Measurements from ENCODE around the gene ENGASE.

The ENGASE gene

DNA sequence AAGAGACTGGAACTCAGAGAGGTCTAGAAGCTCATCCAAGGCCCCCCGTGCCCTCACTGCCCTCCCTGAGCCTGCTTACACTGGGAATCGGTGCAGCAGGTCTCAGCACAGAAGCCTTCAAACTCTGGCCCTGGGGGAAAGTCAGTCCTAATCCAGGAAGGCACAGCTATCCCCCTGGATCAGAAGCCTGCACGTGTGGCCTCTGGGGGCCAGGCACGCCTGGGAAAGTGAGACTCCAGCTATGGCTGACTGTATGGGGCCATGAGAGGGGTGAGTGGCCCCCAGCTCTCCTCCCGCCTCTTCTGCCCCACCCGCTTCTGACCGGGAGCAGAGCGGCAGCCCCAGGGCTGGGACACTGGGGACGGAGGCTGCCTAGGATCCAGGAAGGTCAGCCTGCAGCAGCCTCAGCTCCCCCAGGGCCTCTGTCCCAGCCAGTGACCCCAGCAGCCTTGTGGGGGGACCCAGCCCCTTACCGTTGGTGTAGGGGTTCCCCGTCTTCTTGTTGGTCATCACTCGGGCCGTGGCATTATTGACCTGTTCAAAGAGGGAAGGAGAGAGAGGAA lies 26.6 kb downstream of the ENGASE start:
- DNase-seq, result no peak
- in situ Hi-C loops (cut with HindIII; ENCODE audit: low pct_ligation_motif_present, low pct_unique_long_range_greater_than_20kb, low sequenced_read_pairs), result no loop called here

DNA sequence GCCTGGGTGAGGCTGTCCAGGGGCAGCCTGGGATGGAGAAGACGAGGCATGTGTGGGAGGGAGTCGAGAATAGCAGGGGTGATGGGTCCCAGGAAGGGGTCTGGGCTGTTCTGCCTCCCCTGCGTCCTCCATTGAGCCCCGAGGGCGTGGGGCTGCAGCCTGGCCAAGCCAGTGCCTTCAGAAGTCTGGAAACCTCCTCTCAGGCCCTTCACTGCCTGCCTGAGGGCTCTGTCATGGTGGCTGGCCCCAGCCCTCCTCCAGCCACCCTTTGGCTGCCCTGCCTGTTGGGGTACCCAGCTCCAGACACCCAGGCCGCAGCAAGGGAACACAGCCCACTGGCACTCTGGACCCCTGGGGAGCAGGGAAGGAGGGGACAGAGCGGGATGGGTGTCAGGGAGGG lies 27.6 kb downstream of the ENGASE start:
- no peak for DNase-seq
- in situ Hi-C loops (cut with HindIII; ENCODE audit: low pct_ligation_motif_present, low pct_unique_long_range_greater_than_20kb, low sequenced_read_pairs), result no loop called here

DNA sequence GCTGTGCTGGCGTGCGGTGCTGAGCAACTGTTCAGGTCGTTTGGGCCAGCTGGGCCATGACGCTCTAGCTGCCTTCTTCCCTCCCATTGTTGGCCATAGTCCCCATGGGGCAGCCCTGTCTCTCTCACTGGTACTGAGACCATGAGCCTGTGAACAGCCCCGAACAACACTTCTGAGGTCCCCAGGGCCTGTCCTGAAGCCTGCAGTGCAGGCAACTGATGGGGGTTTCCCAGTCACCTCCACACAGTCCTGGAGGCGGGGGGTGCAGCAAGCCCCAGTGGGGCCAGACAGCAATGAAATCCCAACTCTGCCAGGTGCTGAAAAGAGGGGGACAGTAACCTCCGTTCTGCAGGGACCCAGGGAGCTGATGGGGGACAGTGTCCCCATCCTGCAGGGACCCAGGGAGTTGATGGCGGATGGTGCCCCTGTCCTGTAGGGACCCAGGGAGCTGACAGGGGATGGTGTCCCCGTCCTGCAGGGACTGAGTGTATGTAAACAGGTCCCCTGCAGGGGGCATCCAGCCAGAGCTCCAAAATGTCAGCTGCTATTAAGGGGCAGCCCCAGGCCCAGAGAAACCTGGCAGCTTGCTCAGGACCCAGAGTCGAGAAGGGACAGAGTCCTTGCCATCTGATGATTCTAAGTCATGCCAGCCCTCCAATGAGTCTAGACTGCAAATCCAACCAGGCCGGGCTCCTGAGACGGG lies 30.4 kb downstream of the ENGASE start:
- no peak for DNase-seq
- in situ Hi-C loops (cut with HindIII; ENCODE audit: low pct_ligation_motif_present, low pct_unique_long_range_greater_than_20kb, low sequenced_read_pairs), result no loop called here

DNA sequence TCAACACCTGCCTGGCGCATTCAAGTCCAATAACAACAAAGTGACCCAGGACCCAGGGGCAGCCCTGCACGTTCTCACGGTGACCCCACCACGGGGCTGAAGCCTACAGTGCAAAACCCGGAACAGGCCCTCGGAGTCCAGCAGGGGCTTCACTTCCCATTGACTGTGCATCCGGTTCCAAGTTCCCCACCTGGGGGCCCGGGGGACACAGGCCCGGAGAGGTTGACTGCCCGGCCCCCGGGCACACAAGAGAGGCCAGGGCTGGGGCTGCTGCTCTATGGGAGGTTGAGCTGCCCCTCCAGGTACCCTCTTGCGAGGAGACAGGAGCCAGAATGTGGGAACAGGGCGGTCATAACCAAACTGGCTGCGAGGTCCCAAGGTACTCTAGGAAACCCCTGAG lies 31.3 kb downstream of the ENGASE start:
- in situ Hi-C loops (cut with HindIII; ENCODE audit: low pct_ligation_motif_present, low pct_unique_long_range_greater_than_20kb, low sequenced_read_pairs), result no loop called here
- no peak for DNase-seq

GRCh38 chr17:79106958-79107357 lies 32.3 kb downstream of the ENGASE start:
- in situ Hi-C loops (cut with HindIII; ENCODE audit: low pct_ligation_motif_present, low pct_unique_long_range_greater_than_20kb, low sequenced_read_pairs), result no loop called here

DNA sequence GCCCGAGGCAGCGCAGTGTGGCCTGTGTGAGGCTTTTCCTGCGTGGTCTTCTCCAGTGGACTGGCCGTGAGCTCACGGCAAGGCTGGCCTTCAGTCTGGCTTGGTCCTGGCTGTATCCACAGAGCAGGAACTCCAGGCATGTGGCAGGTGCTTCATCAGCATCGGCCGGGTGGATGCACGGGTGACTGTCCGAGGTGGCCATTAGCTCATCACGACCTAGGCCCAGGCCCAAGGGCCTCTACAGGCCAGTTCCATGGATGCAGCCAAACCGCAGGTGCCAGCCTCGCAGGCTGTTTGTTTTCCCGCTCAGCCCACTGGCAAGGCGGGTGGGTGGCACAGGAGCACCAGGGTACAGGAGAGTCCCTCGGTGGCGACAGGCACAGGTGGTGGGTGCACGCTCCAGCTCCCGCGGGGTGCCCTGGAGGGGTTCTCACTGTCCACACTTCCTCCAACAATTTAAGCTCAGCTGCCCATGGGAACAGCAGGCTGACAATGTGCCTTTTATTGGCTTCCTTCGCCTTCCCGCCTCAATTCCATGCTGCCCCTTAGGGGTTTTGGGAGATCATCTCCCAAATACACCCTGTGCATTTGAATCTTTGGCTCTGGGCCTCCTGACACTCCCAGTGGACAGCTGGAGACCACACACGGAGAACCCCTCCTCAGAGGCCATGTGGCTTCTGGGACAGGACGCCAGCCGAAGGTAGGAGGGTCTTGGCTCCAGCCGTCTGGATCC lies 33.0 kb downstream of the ENGASE start:
- in situ Hi-C loops (cut with HindIII; ENCODE audit: low pct_ligation_motif_present, low pct_unique_long_range_greater_than_20kb, low sequenced_read_pairs), result no loop called here
- DNase-seq, result no peak

More at GRCh38 chr17:79106958-79107357, 32.3 kb downstream of the ENGASE start:
- DNase-seq, result no peak

DNA sequence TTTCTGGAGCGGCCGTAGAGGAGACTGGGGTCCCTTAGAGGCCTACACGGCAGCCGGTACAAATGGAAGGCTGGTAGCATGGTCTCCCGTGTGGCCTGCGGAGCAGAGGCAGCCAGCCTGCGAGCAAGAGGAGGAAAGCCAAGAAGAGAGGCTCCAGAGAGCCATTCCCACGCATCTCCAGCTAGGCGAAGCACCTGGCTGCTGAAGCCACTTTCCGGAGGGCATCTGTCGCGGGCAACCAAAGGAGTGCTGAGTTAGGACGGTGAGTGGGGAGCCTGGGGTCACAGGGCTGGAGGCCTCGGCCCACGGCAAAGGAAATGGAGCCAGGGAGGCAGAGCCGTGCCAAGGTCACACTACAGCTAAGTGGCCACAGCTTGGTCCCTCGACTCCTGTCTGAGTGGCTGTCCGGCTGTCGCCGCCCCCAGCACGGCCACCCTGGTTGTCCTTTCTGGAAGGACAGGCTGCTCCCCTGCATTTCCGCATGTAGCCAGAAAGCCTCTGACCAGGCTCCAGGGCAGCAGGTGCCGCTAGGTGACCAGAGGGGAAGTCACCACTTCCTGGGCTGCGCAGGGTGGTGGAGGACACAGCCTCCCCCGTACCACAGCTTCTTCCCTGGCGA lies 33.7 kb downstream of the ENGASE start:
- in situ Hi-C loops (cut with HindIII; ENCODE audit: low pct_ligation_motif_present, low pct_unique_long_range_greater_than_20kb, low sequenced_read_pairs), result no loop called here

DNA sequence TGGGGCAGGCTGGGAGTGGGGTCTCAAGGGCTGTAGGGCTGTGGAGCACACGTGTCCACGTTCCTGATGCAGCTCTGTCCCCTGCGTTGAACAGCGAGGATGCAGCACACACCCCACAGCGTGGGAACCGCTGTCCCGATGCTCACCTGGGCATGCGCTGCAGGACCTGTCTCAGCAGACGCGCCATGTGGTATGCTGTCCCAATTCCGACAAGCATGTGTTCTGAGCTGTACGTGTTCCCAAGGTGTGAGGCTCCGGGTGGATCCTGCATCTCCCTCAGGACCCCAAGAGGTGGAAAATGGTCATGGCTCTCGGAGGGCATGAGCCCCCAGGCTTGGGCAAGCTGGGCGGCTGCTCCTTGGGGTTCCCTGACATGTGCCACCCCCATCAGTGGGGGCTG lies 34.2 kb downstream of the ENGASE start:
- in situ Hi-C loops (cut with HindIII; ENCODE audit: low pct_ligation_motif_present, low pct_unique_long_range_greater_than_20kb, low sequenced_read_pairs), result no loop called here
- DNase-seq, result no peak

More for the DNA sequence above, 33.7 kb downstream of the ENGASE start:
- DNase-seq, result no peak

GRCh38 chr17:79109584-79109983 lies 35.0 kb downstream of the ENGASE start:
- in situ Hi-C loops (cut with HindIII; ENCODE audit: low pct_ligation_motif_present, low pct_unique_long_range_greater_than_20kb, low sequenced_read_pairs), result no loop called here
- peak; percentile 19 for DNase-seq

- no peak for DNase-seq
- in situ Hi-C loops (cut with HindIII; ENCODE audit: low pct_ligation_motif_present, low pct_unique_long_range_greater_than_20kb, low sequenced_read_pairs), result no loop called here
Observed at GRCh38 chr17:79111097-79111496, 36.5 kb downstream of the ENGASE start.

DNA sequence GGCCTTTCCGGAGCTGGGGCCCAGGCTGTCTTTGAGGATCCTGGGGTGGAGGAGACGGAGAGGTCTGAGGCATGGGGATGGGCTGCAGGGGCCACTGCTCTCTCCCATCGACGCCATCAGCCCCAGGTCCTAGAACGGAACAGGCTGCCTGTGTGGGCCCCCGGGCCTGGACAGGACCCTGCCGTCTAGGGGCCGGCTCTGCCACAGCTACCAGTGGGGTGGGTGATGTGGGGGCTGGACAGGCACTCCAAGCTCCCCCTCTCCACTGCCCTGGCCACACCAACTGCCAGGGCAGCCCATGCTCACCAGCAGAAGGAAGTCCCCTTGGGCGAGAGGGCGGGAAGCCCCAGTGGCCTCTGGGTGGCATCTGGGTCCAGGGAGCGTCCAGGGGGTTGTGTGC lies 37.8 kb downstream of the ENGASE start:
- DNase-seq, result no peak
- in situ Hi-C loops (cut with HindIII; ENCODE audit: low pct_ligation_motif_present, low pct_unique_long_range_greater_than_20kb, low sequenced_read_pairs), result no loop called here

- in situ Hi-C loops (cut with HindIII; ENCODE audit: low pct_ligation_motif_present, low pct_unique_long_range_greater_than_20kb, low sequenced_read_pairs), result no loop called here
- no peak for DNase-seq
Observed at GRCh38 chr17:79113699-79114457, 39.3 kb downstream of the ENGASE start.

GRCh38 chr17:79114458-79115301 lies 40.1 kb downstream of the ENGASE start:
- in situ Hi-C loops (cut with HindIII; ENCODE audit: low pct_ligation_motif_present, low pct_unique_long_range_greater_than_20kb, low sequenced_read_pairs), result no loop called here
- DNase-seq, result no peak

GRCh38 chr17:79115487-79115886 lies 40.9 kb downstream of the ENGASE start:
- in situ Hi-C loops (cut with HindIII; ENCODE audit: low pct_ligation_motif_present, low pct_unique_long_range_greater_than_20kb, low sequenced_read_pairs), result no loop called here
- DNase-seq, result no peak

GRCh38 chr17:79116575-79117368 lies 42.1 kb downstream of the ENGASE start:
- in situ Hi-C loops (cut with HindIII; ENCODE audit: low pct_ligation_motif_present, low pct_unique_long_range_greater_than_20kb, low sequenced_read_pairs), result no loop called here
- DNase-seq, result no peak

DNA sequence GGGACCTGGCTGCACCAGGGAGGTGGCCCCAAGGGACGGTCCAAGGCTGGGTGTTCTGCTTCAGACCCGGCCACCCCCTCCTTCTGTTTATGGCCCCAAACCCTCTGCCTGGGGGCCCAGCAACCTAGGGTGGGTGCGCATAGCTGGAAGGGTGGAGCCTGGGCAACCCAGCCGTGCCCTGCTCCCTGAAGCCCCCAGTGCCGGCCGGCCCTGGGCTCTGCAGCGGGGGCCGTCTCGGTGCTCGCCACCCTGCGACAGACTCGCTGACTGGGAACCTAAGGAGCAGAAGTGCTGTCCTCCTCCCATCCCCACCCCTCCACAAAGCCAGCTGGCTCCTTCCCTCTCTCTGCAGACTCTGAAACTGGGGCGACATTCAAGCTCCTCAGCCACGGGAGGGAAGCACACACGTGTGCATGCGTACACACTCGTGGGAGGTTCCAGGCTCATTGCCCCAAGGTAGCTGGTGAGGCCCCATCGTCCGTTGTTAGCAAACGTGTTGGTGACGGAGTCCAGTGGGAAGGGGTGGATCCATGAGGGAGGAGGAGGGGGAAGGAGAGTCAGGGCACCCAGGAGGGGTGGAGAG lies 43.4 kb downstream of the ENGASE start:
- in situ Hi-C loops (cut with HindIII; ENCODE audit: low pct_ligation_motif_present, low pct_unique_long_range_greater_than_20kb, low sequenced_read_pairs), result no loop called here
- DNase-seq, result no peak

DNA sequence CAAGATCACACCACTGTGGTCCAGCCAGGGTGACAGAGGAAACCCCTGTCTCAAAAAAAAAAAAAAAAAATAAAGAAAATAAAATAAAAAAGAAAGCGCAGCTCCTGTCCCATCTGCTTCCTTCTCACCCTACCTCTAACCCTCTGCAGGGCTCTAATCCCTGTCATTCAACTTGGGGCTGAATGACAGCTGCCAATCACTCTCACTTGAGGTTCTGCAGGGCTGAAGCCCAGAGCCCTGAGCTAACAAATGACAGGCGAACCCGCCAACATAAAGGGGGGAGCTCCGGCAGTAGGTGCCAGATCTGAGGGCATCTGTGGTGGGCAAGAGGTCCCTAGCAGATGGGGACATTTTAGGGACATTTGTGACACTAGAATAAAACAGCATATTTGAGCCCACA lies 44.3 kb downstream of the ENGASE start:
- in situ Hi-C loops (cut with HindIII; ENCODE audit: low pct_ligation_motif_present, low pct_unique_long_range_greater_than_20kb, low sequenced_read_pairs), result no loop called here
- DNase-seq, result no peak
